Colon (tissue), 2 donors: ENCODE data around the gene THRB.
A peak's percentile ranks its signal among the peaks of the same experiment; 100 is the strongest.

Source experiments
- FAIRE-seq: peaks from 2 replicates; lab custom pipeline; 2012; peaks lifted over from hg19 to GRCh38; lab: Jason Lieb, UNC
- donor health status: control.
- donor health status: control.

THRB gene

DNA sequence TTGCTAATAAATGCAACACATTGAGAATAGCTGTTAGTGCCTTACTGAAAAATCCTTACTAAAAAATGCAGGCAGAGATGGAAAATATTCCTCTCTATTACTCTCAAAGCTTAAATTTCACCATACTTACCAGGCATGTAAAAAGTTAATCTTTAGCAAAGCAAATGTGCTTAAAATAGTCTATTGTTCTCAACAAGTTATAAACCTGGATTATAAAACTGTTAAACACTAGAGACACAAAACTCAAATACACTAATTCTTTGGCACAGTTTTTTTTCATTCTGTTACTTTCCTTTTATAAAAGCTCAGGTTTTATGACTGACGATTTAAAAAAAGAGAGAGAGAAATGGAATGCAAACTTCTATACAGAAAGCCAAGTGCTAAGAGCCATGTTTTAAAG, 119.8 kb downstream of the THRB start:
- FAIRE-seq = no peak

DNA sequence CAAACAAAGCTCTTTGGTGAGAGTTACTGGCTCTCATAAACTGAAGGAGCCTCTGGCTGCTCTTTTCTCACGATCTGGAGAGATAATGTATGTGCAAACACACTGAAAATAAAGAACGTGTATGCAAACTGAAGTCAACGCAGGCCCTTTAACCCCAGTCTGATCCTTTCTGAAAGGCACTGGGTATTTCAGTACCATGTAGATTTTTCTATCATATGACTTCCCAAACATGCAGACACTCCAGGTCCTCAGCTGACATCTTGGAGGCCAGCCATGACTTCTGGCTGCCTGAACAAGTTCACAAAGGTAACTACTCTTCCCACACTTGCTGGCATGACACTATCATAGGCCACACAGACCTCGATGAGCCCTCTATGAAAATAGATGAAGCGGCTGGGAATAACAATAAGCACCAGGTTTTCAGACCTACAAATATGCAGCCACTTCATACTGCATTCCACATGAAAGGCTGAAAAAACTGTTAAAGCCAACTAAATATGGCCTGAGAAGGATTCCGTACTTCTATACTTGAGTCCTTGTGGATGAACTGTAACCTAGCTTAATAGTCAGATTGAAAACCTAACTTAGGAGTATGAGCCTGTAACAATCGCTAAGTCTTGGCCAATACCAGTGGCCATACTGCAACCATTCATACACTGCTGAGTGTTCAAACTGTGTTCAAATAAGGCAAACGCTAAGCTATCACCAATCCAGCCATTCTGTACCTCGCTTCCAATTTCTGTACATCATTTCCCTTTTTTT, 121.3 kb downstream of the THRB start:
- FAIRE-seq = no peak

DNA sequence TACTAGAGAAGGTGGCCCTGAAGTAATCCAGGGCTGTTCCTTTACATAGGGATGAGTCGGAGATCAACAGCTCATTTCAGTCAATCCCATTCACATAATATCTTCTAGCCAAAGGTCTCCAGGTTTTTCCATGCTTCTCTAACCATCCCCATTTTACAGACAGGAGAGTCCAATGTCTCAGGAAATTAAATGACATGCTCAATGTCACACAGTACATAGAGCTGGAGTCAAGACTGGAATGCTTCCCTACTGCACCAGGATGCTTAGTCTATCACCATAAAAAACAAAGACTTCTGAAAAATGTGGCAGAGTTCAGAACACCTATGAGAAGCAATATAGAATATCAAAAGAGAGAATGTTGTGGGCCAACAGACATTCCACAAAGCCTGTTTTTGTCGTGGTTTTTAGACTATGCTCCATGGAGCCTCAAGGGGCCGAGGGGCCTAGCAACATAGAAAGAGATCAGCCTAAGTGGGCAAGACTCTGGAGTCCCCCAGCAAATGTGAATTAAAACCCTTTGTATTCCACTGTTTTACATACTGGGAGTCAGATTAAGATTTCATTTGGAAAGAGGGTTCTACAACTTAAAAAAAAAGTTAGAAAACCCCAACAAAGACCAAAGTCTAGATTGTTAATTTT, 122.0 kb downstream of the THRB start:
- FAIRE-seq = no peak

DNA sequence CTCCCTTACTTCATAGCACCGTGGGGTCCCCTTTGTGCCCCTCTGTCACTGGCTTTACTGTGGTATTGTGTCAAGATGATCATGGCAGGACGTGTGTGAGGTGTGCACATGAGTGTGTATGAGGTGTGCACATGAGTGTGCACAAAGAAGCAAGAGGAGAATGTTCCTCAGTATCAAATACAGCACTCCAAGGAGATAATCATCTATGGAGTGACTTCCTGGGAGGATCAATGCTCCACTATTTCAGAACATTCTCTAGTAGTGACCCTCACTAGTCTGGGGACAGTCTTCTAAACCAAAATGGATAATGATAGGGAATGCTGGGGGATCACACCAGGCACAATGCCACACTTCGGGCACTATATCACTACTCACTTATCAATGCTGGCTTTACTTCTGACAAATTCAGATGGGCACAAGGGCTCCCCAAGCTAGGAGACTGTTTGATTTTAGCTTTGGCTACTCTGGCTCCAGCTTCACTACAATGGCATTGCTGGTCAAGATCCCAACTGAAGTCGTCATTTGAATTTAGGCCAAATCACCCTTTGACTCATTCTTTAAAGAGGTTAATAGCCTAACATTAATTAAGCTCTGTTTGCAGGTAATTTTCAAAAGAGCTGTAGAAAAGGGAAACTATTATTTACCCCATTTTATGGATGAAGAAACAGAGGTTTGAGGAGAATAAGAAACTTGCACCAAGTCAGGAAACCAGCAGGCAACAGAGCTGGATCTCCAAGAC, 124.1 kb downstream of the THRB start:
- no peak for FAIRE-seq

DNA sequence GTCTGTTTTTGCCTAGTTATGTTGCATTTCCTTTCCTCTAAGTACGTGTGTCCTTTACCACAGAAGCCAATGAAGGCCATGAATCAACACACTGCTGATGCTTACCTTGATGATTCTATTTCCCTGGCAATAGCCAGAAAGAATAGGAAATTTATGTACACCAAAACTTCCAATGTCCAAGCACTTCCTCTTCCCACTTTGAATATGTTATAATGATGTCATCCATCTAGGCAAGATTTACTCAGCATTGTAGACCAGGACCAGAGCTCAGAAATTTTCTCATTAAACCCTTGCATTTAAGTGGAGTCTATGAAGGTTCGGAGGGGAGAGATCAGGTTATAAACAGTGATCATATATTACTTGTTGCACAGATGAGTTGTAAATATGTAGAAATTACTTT, 126.0 kb downstream of the THRB start:
- FAIRE-seq = no peak

DNA sequence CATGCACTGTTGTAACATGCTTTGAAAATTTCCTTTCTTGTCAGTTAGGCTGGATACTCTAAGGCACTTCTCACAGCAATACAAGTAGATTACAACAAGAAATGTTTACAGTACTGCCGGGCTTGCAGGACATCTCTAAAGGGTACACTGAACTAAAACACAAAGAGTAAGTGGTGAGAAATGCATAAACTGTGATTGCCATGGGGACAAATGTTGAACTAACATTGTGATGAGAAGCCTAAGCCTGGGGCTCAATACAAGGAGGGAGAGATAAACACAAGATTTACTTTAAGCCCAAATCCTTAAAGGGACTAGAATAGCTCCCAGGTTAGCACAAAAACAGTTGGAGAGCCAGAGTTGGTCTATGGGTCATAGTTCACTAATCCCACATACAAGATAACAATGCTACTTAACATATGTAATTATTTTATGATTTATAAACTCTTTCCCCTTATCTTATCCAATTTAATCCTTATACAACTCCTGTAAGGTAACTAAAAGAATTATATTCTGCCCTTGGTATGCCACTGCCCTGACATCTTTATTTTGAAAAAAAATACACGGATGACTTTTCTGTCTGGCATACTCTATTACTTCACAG, 126.9 kb downstream of the THRB start:
- FAIRE-seq = no peak

DNA sequence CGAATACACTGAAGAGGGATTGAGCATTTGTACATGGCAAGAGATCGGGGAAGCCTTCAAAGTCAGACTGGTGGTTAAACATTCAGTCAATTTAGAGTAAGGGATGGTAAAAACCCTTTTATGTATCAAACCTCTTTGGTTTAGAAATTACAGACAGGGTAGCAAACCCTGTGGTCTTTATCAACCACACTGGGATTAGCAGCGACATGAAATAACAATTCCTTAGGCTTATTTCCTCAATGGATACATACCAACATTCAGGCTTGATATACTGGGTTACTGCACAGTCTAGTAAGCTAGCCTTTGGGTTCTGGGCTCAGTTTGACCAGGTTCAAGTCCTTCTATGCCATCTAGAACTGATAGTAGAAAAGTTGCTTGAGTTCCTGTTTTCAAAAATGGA, 127.4 kb downstream of the THRB start:
- FAIRE-seq = no peak

DNA sequence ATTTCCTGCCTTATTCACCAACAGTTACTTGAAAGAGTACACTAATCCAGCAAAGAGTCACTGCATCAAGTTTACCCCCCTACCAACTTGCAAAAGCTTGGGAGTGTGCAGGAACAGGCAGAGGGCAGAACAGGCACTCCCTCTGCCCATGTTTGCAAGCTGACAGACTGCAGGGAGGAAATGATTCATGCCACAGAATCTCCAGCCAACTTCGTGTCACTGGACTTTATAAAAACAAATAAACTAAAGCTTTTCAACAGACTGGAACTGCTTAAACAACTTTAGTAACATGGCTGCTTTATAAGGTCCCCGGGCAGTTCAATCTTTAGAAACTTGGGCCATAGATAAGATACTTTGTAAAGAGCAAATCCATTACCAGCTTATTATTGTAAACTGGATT, 129.5 kb downstream of the THRB start:
- FAIRE-seq = no peak

DNA sequence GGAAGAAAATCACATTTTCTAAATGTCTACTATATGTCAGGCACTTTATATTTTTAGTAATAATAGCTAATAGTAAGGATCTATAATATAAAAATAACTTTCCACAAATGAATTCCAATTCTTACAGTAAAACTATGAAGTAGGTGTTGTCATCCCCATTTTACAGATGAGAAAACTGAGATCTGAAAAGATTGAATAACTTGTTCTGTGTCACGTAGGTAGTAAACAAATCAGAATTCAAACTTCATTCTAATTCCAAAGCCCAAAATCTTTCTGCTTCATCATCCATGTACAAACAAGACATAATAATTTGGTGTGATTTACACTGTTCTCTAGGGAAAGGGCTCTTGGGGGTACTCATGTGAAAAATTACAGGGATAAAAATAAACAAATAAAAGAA, 130.3 kb downstream of the THRB start:
- FAIRE-seq = no peak

DNA sequence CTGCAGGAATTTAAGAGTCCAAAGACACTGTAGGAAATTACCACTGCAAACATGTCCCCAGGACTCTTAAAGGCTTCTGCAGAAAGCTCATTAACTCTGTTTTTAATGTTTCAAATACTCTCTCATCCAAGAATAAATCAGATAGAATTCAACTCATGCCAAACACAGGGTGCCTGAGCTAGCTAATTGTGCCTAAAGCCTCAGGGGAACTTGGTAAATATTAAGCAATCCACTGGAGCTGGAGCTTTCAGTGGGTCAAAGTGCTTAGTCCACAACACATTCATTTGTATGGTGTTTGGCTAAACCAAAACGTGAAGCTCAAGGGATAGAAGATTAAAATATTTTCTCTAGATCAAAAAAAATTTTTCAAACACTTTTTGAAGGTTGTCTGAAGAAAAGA, 131.4 kb downstream of the THRB start:
- FAIRE-seq = no peak

DNA sequence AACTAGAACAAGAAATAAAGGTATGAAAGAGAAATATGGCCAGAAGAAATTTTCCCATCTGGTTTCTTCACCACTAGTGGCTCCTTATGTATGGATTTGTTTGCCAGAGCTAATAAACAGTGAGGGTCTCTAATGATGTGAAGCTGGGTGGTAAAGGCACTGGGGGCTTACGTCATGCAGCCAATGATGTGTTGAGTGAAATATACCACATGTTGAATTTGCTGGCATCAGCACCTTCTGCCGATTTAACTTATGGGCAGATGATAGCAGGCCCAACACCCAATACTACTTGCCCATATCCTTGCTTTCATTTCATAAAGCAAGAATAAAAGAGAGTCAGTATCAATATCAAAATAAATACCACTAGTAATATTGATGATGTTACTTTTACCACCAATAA, 133.0 kb downstream of the THRB start:
- no peak for FAIRE-seq

DNA sequence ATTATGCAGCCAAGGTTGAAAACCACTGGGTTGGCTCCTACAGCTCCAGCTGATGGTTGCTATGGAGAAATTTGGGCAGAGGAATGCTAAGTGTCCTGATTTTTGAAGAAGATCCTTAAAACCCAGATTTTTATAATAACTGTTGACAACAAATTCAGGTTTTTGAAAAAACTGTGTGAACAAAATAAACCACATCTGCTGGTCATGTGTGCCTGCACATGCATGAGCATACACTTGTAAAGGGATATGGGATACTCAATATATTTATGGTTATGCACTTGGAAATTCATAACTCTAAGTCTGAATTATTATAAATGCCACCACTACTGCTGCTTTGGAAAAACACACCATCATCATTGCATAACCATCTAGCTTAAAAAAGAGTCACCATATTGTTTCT, 133.7 kb downstream of the THRB start:
- FAIRE-seq = no peak

DNA sequence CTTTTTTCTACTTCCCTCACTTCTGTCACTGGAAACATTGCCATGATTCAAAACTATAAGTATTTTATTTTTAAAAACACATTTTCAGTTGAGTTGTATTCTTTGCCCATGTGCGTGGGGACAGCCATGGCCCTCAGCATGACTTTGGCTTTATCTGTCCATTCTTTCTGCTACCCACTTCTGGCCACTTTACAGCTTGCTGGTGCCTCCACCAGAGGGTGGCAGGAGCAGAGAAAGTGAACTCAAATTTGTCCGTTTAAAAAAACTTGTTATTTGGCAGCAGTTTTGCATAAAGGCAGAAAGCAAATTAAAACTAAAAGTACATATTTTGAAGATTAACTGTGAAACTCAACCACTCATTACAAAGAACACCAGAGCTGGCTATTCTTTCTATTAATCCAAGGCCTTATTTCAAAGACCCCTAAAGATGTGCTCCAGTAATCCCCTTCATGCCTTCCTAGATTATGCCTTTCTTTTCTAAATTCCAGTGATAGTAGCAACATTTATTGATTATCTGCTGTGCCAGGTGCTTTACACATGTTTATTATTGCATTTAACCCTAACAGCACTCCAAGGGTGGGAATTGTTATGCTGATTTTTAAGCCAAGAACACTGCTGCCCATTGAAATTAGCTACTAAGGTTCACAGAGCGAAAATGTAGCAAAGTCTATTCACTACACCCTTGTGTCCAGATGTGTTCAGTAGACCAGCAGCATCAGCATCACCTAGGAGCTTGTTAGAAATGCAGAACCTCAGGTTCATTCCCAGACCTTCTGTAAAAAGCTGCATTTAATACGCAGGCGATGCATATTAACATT, 134.8 kb downstream of the THRB start:
- FAIRE-seq = no peak

DNA sequence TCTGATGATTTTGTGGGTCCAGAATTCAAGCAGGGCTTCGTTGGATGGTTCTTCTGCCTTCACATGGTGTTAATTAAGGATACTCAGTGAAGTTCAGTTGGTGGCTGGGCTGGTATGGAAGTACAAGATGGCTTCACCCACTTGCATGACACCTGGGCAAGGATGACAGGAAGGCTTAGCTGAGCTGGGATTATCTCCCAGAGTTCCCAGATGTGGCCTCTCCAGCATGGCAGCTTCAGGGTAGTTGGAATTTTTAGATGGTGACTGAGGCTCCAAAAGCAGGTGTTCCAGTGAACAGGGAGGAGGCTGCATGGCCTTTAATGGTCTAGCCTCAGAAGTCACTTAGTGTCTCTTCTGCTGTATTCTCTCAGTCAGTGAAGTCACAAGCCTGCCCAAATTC, 135.5 kb downstream of the THRB start:
- FAIRE-seq = no peak

DNA sequence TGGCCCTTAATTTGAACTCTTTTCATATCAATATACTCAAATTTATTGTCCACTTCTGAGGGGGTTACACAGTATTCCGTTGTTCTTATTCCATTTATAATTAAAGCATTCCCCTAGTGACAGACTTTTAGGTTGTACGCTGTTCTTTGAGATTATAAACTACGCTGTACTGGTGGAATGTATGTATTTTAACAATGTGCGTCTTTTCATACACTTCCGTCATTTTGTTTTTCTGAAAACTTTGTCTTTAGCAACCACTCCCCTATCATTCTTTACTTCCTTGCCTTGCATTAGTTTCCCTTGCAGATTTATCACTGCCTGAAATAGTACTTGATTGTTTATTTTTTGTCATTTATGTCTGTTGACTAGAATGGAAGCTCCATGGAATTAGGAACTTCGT, 137.0 kb downstream of the THRB start:
- no peak for FAIRE-seq

DNA sequence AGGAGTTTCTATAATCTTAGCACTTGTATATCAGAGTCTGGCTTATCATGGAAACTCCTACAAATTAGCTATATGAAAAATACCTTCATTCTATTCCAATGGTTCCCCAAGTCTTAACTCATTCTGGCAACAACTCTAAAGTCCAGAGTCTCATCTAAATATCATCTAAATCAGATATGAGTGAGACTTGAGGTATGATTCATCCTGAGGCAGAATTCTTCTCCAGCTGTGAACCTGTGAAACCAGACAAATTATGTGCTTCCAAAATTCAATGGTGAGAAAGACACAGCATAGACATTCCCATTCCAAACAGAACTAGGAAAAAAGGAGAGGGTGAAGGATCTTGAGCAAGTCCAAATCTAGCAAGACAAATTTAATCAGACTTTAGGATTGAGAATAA, 138.8 kb downstream of the THRB start:
- FAIRE-seq = no peak

DNA sequence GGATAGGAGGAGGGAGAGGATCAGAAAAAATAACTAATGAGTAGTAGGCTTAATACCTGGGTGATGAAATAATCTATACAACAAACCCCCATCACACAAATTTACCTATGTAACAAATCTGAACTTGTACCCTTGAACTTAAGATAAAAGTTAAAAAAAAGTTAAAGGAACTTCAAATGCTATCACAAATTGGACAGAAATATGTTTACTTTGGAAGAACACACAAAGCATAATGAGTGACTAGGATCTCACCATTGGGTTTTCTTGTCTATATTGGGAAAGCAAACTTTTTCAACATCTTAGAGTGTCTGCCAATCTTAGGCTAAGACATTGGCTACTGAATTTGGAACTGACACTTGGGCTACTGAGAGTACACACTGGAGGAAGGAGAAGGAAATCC, 140.4 kb downstream of the THRB start:
- peak; percentile 10 for FAIRE-seq

DNA sequence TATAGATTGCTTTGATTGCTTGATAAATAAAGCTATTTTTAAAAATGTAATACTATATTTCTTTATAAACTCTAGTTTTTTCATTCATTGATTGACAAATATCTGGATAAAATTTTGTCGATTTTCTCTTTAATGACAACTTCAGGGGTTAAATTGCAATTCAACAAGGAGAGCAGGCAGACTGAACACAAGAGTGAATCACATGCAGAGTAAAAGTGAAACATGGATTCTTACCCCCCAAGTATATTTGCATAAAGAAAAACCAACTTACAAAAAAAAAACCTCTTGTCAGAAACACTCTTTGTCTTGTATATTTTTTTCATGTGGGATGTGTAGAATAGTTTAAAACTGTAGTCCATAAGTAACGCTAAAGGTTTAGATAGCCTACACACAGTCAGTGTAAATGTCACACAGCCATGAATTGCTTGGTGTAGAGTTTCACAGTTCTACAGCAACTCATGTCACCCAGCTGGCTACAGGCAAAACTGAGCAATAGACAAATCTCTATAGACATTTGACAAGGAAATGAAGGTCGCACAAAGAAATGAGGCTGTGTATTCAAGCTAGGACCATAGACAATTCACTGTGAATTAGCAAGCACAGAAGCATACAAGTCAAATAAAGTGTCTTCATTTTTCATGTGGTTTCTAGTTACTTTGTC, 141.6 kb downstream of the THRB start:
- FAIRE-seq = no peak

DNA sequence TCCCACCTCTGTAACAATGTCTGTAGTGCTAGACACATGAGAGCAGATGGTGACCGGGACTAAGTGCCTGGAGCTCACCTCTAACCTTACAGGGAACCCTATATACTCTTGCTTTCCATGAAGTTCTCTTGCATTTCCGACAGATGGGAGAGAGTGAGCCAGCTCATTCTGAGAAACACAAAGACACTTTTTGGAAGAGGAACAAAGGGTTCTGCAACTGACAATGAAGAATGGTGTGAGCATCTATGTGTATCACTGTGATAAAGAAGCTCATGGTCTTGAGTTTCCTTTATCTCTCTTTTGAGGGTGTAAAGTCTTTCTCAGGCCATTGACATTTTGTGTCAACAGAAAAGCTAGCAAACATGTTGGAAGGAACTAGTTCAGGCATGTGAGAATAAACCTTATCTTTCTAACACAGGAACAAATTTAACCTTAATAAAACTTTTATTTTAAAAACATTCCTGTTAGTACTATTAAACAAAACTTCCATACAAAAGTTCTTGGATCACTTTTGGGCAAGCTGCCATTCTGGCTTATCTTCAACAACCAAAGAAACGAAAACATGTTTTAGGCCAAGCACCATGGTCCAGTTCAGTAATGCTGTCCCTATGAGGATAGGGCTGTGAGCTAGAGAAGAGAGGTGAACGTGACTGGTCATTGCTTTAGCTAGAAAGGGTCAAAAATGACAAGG, 142.7 kb downstream of the THRB start:
- no peak for FAIRE-seq

DNA sequence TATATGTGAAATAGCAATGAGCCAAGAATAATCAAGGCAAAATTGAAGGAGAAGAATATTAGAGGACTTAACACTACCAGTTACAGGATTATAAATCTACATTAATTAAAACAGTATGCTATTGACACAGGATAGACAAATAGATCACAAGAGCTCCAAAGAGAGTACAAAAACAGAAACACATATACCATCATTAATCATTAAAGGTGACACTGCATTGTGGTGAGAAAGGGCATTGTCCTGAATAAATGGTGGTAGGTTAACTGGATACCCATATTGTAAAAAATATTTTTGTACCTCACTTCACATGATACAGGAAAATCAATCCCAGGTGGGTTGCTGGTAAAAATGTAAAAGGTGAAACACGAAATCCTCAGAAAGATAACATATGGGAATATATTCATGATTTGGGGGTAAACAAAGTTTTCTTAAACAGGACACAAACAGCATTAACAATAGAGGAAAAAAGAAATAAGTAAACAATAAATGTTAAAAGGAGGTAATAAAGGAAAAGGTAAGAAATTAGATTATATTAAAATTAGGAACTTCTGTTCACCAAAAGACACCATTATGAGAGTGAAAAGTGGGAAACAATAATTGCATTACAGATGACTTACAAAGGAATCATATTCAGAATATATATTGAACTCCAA, 145.2 kb downstream of the THRB start:
- no peak for FAIRE-seq
